ENCODE measurements around the gene LIPC.
"Not testable (repeated sequence)": the region's sequence is repeated elsewhere in the genome, so short reads cannot be mapped to it uniquely, and the experiment has no call there.

The LIPC gene

DNA sequence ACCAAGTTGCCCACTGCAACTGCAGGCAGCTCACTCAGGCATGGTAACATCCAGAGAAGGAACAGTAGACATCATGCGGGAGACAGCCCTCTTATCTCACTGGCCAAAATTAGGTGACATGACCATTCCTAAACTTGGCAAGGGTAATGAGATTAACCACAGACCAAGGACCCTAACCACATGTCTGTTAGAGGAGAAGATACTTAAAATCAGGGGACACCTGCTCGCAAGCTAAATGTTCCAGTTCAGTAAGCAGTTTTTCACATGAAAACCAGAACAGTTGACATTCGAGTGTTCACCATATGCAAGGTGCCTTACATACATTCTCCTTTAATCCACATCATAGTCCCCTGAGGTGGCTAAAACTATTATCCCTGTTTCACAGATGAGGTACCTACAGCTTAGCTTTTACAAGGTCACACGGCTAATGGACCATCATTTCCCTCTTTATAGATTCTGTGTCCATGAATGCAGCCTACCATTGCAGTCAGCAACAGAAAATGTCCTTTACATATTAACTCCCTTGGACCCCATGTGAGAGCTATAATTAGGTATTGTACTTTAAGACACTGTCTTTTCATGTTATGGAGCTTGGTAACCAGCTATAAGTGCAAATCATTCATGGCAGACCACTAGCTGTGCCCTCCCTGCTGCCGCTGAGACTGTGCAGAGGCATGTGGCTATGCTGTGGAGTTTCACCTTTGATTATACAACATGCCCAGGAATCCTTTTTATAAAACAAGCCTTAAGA is 154.1 kb downstream of the LIPC start:
- no peak for DNase-seq (ENCODE audit: low read depth)

DNA sequence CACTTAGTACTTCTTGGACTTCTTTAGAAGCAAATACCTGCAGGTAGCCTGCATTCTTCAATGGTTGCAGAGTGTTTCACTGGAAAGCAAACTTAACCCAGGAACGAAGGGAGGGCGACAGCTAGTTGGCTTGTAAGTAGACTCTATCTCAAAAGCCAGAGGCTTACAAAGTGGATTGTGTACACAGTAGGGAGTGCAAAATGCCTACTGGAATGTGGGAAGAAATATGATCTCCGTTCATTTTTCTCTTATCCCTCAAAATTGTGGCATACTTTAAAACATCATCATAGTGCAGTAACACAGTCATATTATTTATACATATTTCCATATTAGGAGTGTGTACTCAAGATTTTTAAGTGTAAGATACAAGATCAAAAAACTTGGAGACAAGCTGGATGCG is 155.7 kb downstream of the LIPC start:
- no peak for DNase-seq (ENCODE audit: low read depth)

DNA sequence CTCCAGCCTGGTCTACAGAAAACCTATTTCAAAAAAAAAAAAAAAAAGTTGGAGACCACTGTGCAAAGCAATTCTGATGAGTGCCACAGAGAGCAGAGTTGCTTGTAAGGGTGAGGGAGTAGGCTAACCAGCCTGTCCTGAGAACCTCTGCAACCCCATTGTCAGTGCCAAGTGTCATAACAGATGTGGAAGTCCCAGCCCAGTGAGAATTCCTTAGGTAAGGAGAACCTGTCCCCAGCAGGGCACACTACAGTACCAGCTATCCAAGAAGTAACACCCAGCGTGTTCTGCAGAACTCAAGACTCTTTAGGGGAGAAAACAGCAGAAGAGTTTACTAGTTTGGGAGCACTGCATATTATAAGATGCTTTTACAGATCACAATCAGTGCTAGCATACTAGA is 156.3 kb downstream of the LIPC start:
- no peak for DNase-seq (ENCODE audit: low read depth)

GRCh38 chr15:58589047-58589446 is 157.3 kb downstream of the LIPC start:
- DNase-seq (ENCODE audit: low read depth), result no peak

GRCh38 chr15:58590236-58590635 is 158.4 kb downstream of the LIPC start:
- DNase-seq (ENCODE audit: low read depth), result no peak

DNA sequence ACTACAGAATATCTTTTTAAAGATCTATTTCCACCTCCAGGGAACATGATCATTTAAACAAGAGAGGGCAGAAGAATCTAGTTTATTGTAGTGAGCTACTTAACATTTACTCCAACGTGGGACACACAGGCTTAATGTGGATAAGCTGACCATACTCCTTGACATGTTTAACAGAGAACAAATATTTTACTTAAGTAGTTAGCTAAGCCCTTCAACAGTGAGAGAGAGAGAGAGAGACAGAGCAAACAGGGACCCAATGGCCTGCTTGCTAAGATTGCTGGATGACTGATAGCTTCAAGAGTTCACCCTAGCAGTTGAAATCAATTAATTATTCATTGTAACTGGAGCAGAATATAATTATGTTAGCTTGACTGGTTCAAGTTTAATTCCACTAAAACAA is 159.1 kb downstream of the LIPC start:
- DNase-seq (ENCODE audit: low read depth), result no peak

DNA sequence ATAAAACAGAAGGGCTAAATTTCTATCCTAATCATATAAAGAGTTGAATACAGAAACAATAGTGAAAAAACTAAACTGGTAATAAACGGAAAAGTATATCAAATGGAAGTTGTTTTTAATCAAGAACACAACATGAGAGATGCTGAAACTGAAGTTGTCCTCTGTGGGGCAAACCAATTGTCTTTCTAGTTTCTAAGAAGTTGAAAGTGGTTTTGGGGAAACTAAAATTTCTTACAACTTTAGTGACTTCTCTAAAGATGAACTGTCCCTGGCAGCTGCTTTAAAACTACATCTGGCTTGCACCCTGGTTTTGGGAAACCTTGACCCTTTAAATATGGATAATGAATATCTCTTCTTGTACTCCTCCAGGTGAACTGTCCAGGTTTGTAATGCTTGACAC is 162.1 kb downstream of the LIPC start:
- DNase-seq (ENCODE audit: low read depth), result no peak

- DNase-seq (ENCODE audit: low read depth), result no peak
Measured at GRCh38 chr15:58594898-58595297, 163.1 kb downstream of the LIPC start.

GRCh38 chr15:58595516-58596263 is 163.9 kb downstream of the LIPC start:
- no peak for DNase-seq (ENCODE audit: low read depth)

DNA sequence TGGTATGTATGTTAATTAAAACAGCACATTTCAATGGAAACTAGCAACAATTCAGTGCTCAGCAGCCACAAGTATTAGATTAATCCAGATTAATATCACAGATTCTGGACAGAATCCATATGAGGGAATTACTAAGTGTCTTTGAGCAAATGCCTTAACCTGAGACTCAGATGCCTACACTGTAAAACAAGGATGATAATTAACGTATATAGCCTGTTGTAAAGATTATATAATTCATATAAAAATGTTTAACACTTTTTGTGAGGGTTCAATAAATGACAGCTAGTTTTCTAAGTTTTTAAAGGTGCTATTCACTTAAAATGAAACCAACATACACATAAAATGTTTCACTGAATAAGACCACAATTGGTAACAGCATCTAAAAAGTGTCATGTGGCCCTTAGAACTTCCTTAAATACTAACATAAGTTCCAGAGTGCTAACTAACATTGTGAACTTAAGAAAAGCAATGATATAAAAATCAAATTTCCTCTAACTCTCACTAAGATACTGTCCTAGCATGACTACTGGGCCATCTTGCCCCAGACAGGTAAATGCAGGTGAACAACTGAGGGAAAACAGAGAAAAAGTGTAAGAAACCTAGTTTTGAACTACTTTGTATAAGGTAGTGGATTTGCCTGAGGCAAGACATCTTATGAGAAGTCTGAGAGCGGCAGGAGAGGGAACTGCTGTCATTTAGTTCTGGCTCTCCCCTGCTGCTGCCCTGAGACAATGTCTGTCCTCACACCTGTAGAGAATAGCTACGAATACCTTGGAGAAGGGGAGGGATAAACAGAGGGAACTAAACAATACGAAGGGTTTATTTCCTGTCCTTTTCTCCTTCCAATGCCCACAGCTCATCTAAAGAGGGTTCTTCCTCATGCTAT is 166.4 kb downstream of the LIPC start:
- DNase-seq (ENCODE audit: low read depth), result no peak

- no peak for DNase-seq (ENCODE audit: low read depth)
Measured at GRCh38 chr15:58598829-58599210, 167.0 kb downstream of the LIPC start.

- DNase-seq (ENCODE audit: low read depth), result no peak
Measured at GRCh38 chr15:58602823-58603222, 171.0 kb downstream of the LIPC start.

GRCh38 chr15:58603927-58604326 is 172.1 kb downstream of the LIPC start:
- DNase-seq (ENCODE audit: low read depth), result not testable (repeated sequence)

DNA sequence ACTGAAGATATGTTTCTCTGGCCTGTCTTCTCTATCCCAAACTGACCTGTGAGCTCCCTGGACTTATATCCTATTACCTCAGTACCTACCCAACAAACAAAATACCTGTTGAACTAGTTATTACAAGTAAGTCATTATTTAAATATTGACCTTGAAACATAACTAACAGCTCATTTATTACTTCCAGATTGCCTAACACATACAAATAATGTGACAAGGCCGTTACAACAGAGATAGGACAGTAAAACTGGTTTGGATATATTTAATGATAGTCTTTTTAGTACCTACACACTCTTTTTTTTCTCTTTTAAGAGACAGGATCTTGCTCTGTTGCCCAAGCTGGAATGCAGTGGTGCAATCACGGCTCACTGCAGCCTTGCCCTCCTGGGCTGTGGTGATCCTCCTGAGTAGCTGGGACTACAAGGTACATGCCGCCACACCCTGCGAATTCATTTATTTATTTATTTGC is 172.7 kb downstream of the LIPC start:
- DNase-seq (ENCODE audit: low read depth), result no peak

GRCh38 chr15:58605931-58606530 is 174.2 kb downstream of the LIPC start:
- no peak for DNase-seq (ENCODE audit: low read depth)

- DNase-seq (ENCODE audit: low read depth), result no peak
Measured at GRCh38 chr15:58606577-58607080, 174.8 kb downstream of the LIPC start.

DNA sequence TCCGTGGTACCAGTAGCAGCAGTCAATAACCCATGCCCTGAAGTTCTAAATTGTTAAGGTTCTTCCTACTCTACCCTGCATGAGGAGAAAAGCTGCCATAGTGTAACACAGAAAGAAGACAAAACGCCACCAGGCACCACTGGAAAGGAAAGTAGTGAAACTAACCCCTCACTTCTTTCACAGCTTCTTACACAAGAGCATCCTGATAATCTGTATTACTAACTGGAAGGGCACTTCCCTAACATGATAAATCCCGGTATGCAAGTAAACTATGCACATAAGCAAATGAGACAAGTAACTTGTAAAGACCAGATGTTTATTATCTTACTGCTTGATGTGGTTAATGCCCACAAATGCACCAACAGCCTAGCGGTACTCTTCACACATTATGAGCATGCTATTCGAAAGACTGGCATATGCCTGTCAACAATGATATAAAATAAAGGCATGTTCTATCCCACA is 176.4 kb downstream of the LIPC start:
- DNase-seq (ENCODE audit: low read depth), result no peak

DNA sequence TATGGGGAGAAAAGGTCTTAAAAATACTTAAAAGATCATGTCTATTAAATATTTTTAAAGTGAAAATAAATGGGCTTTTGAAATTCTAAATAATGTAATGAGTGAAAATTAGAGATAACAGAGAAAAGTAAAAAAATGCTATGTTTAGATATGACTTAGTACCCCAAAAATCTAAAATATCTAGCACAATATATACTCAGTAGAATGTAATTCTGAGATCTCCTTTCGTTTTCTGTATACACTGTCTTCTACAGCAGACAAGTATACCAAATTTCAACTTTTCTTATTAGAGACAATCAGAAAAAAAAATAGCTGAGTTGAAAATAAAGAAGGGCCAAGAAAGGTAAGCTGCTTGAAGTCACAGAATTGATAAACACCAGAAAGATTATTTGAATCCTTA is 176.9 kb downstream of the LIPC start:
- no peak for DNase-seq (ENCODE audit: low read depth)

DNA sequence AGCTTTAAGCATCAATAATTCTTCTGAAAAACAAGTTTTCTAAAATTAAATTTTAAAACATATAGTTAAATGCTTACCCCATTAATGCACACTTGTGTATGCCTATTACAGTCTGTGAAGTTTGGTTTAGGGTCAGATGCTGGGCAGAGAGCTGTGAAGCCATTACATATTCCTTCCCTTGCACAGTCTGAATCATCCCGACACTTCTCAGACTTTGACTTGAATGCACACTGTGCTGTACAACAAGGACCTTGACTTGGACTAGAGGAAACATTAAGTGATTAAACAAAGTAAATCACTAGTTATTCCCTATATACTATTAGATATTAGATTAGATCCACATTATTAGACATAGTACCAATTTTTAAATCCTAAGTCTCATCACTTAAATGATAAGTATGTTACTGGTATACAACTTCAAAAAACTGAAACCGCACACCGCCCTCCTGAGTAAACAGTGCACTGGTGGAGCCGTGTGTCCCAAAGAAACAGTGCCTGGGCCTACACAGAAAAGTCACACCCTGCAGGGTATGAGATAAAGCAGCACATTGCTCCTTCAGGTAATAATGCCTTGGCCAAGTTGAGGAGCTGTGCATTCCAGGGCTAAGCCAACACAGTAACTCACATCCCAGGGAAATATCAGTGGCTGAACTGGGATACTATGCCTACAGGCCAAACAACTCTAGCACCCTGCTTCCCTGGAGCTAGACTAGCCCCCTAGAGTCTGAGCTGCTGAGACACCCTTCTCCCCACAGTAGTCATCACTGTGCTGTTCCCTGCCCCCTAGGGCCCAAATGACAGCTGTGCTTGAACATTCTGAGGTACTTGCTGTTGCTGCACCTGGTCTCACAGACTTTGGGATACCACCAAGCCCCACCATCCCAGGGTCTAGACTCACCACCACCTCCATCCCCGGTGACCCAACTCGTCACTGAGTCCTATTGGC is 180.2 kb downstream of the LIPC start:
- DNase-seq (ENCODE audit: low read depth), result no peak

DNA sequence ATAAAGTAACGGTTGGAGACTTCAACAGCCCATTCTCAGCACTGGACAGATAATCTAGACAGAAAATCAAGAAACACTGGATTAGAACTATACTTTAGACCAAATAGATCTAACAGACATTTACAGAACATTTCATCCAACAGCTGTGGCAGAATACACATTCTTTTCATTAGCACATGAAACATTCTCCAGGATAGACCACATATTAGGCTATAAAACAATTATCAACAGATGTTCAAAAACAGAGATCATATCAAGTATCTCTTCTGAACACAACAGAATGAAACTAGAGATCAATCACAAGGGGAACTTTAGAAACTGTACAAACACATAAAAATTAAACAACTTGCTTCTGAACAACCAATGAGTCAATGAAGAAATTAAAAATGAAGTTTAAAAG is 184.4 kb downstream of the LIPC start:
- no peak for DNase-seq (ENCODE audit: low read depth)

Data from activated T-cell treated with anti-CD3 and anti-CD28 coated beads for 48 hours (primary cell).